ENCODE data around the gene NLRC5.
A peak's percentile ranks its signal among the peaks of the same experiment; 100 is the strongest.
"Not testable (repeated sequence)": the region's sequence is repeated elsewhere in the genome, so short reads cannot be mapped to it uniquely, and the experiment has no call there.

NLRC5 gene

GRCh38 chr16:56961386-56961785 lies 28.0 kb upstream of the NLRC5 start:
- DNase-seq (ENCODE audit: low read depth): no peak

- no peak for DNase-seq (ENCODE audit: low read depth)
These were observed 27.5 kb upstream of the NLRC5 start, which contains the start of gene CETP for GRCh38 chr16:56961851-56962281. CETP (plus strand) TSS chr16:56961950; CDS start chr16:56961980, 30 bp downstream.

GRCh38 chr16:56964243-56965148 lies 24.9 kb upstream of the NLRC5 start:
- peak; percentile 93 for DNase-seq (ENCODE audit: low read depth)

GRCh38 chr16:56965149-56966092 lies 23.9 kb upstream of the NLRC5 start:
- no peak for DNase-seq (ENCODE audit: low read depth)

GRCh38 chr16:56966093-56966475 lies 23.3 kb upstream of the NLRC5 start:
- DNase-seq (ENCODE audit: low read depth): no peak

GRCh38 chr16:56967733-56968132 lies 21.6 kb upstream of the NLRC5 start:
- DNase-seq (ENCODE audit: low read depth): no peak

GRCh38 chr16:56969769-56970168 lies 19.6 kb upstream of the NLRC5 start:
- no peak for DNase-seq (ENCODE audit: low read depth)

- DNase-seq (ENCODE audit: low read depth): no peak
These were observed 18.2 kb upstream of the NLRC5 start for GRCh38 chr16:56970934-56971767.

- DNase-seq (ENCODE audit: low read depth): no peak
These were observed 17.7 kb upstream of the NLRC5 start for GRCh38 chr16:56971768-56972043.

- no peak for DNase-seq (ENCODE audit: low read depth)
These were observed 16.7 kb upstream of the NLRC5 start for GRCh38 chr16:56972403-56973293.

- no peak for DNase-seq (ENCODE audit: low read depth)
These were observed 16.1 kb upstream of the NLRC5 start for GRCh38 chr16:56973294-56973689.

GRCh38 chr16:56973899-56974298 lies 15.5 kb upstream of the NLRC5 start:
- not testable (repeated sequence) for DNase-seq (ENCODE audit: low read depth)

- DNase-seq (ENCODE audit: low read depth): no peak
These were observed 14.6 kb upstream of the NLRC5 start for GRCh38 chr16:56974549-56975300.

GRCh38 chr16:56975714-56976113 lies 13.6 kb upstream of the NLRC5 start:
- DNase-seq (ENCODE audit: low read depth): no peak

GRCh38 chr16:56977216-56977615 lies 12.1 kb upstream of the NLRC5 start:
- DNase-seq (ENCODE audit: low read depth): no peak

- no peak for DNase-seq (ENCODE audit: low read depth)
These were observed 11.4 kb upstream of the NLRC5 start for GRCh38 chr16:56977823-56978430.

- DNase-seq (ENCODE audit: low read depth): no peak
These were observed 9.2 kb upstream of the NLRC5 start for GRCh38 chr16:56980201-56980535.

GRCh38 chr16:56980792-56981724 lies 8.3 kb upstream of the NLRC5 start:
- DNase-seq (ENCODE audit: low read depth): no peak
